Tibial nerve (tissue), 4 donors: ENCODE results near the gene YWHAG. TPM values are rescaled to one million over a fixed set of nuclear protein-coding genes. Genes with fewer than 3 reads are reported as not detected.
"Not testable (repeated sequence)": the region's sequence is repeated elsewhere in the genome, so short reads cannot be mapped to it uniquely, and the experiment has no call there.

ENCODE experiments used
- DNase-seq, 2 donors: peaks; one replicate each; pipeline ENCODE4 v3.0.0-alpha.2; 2019; ENCODE audit warnings: low spot score in 2 of 2
- H3K27ac ChIP-seq, 4 donors: fragments of 200-600 bp; sonication (generic) in 3 of 4; one replicate each; pipeline ENCODE4 v1.5.1; 2017 to 2019; ENCODE audit warnings: mild to moderate bottlenecking in 1 of 4
- H3K27me3 ChIP-seq, 2 donors: fragments of 200-600 bp; sonication (generic) in 1 of 2; one replicate each; pipeline versions ENCODE4 v1.5.1 to v1.6.0; 2017 to 2019
- H3K36me3 ChIP-seq, 3 donors: fragments of 200-600 bp; sonication (generic); one replicate each; pipeline ENCODE4 v1.5.1; 2018 to 2019
- H3K4me1 ChIP-seq, 4 donors: fragments of 200-600 bp; sonication (generic) in 3 of 4; one replicate each; pipeline ENCODE4 v1.5.1; 2017 to 2019
- H3K4me3 ChIP-seq, 4 donors: fragments of 200-600 bp; sonication (generic) in 3 of 4; one replicate each; pipeline ENCODE4 v1.5.1; 2017 to 2019; ENCODE audit warnings: mild to moderate bottlenecking in 1 of 4, moderate library complexity in 1 of 4
- H3K9me3 ChIP-seq, 4 donors: fragments of 200-600 bp; sonication (generic) in 3 of 4; one replicate each; pipeline ENCODE4 v1.5.1; 2017 to 2019
- EP300 ChIP-seq, 2 donors: sonication (generic); formaldehyde crosslinking; IDR thresholded peaks; one replicate each; pipeline ENCODE4 v1.6.1; 2017; ENCODE audit warnings: antibody characterized with exemption in 2 of 2, mild to moderate bottlenecking in 1 of 2
- POLR2A ChIP-seq, 2 donors: fragments of 450-650 bp; IDR thresholded peaks; one replicate each; pipeline ENCODE4 v1.6.1; 2017; ENCODE audit warnings: antibody characterized with exemption in 2 of 2, mild to moderate bottlenecking in 2 of 2, moderate library complexity in 2 of 2
- WGBS, 2 donors: methylation state at CpG; one replicate each; pipeline ENCODE4 v1.1.5; 2018; 5-methylcytosine and 5-hydroxymethylcytosine counted together
- total RNA-seq, 4 donors: library from RNA; depleted of rRNA; stranded (reverse); fragments of >200 nt; gene quantifications; one replicate each; pipeline ENCODE4 v1.1.0, GENCODE V29; 2016
- TF ChIP-seq, protein P1 (sequence below), 5 experiments: fragments of 200-600 bp in 3 of 5; fragments of 450-650 bp in 2 of 5; sonication (generic) in 3 of 5; IDR thresholded peaks; one replicate each; pipeline ENCODE4 v1.5.1; 2016 to 2019; ENCODE audit warnings: antibody characterized with exemption in 5 of 5, mild to moderate bottlenecking in 3 of 5, moderate library complexity in 2 of 5

YWHAG gene
- total RNA-seq, 4 donors from 2014 or later: 54.9 to 96.6 (median 81.7) TPM

GRCh38 chr7:76394957-76395356 is 36.2 kb upstream of the YWHAG start:
- Histone ChIP-seq H3K4me3 (no peak overlapping the region), H3K27me3 (no peaks in the 10 kb centered on the region), H3K27ac (no peak overlapping the region), H3K9me3 (no peaks in the 10 kb centered on the region), H3K4me1 (peaks cover 0 to 28% (median 13%) of the 10 kb centered on the region in 4 donors), H3K36me3 (no peaks in the 10 kb centered on the region)
- no peak for DNase-seq
- 85 to 89% methylated on average over 9 of the region's 9 CpGs for WGBS, 2 donors
- TF ChIP-seq EP300 (IDR thresholded peaks at IDR 0.05): no peak
- no peak for TF ChIP-seq POLR2A (IDR thresholded peaks at IDR 0.05)
- TF ChIP-seq, protein P1, sequence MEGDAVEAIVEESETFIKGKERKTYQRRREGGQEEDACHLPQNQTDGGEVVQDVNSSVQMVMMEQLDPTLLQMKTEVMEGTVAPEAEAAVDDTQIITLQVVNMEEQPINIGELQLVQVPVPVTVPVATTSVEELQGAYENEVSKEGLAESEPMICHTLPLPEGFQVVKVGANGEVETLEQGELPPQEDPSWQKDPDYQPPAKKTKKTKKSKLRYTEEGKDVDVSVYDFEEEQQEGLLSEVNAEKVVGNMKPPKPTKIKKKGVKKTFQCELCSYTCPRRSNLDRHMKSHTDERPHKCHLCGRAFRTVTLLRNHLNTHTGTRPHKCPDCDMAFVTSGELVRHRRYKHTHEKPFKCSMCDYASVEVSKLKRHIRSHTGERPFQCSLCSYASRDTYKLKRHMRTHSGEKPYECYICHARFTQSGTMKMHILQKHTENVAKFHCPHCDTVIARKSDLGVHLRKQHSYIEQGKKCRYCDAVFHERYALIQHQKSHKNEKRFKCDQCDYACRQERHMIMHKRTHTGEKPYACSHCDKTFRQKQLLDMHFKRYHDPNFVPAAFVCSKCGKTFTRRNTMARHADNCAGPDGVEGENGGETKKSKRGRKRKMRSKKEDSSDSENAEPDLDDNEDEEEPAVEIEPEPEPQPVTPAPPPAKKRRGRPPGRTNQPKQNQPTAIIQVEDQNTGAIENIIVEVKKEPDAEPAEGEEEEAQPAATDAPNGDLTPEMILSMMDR (IDR thresholded peaks at IDR 0.05): no peak

DNA sequence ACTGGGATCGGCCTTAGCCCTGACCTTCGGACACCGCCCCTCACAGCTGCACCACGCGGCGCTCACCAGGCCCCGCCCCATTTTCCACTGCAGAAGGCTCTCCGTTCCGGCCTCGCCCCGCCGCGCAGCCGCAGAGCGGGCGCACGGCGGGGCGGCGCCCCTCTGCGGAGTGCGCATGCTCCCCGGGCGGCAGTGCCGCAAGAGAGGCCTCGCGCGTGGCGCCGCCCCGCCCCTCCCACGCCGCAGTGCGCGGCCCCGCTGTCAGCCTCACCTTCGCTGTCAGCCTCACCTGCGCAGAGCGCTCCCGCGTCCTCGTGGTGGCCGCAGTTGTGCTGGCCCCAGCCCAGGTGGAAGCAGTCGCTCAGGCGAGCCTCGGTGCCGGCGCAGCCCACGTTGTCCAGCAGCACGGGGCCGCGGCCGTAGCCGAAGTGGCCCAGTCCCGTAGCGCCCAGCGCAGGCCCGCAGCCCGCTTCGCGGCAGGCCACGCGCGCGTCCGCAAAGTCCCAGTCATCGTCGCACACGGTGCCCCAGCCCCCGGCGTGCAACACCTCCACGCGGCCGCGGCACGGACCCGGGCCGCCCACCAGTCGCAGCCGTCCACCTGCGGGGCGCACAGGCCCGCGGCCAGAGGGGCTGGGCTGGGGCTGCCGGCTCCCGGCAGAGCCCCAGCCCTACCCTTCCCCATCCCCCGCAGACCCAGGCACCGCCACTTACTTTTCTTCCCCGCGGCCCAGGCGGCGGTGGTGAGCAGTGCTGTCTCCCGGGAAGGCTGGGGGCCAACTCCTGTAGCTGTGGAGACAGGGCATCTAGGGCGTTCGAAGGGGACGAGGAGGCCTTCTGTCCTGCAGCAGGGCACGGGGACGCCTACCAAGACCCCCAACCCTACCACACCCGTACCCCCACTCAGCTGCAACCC is 34.6 kb upstream of the YWHAG start:
- TF ChIP-seq POLR2A (IDR thresholded peaks at IDR 0.05) (peak; percentile 94 to 96), EP300 (IDR thresholded peaks at IDR 0.05) (peak; percentile 42 to 94)
- TF ChIP-seq, protein P1 (IDR thresholded peaks at IDR 0.05): peak in 2 of 5 experiments; percentile 27 to 37
- Histone ChIP-seq H3K9me3 (no peaks in the 10 kb centered on the region), H3K27ac (peak overlapping the region; percentile 79 to 92 (median 89)), H3K4me3 (peak overlapping the region; percentile 53 to 72 (median 64)), H3K4me1 (peaks cover 0 to 39% (median 13%) of the 10 kb centered on the region in 4 donors), H3K36me3 (no peaks in the 10 kb centered on the region), H3K27me3 (no peaks in the 10 kb centered on the region)
- 2 to 23% methylated on average over 14 to 73 of the region's 99 CpGs for WGBS, 2 donors
- DNase-seq: peak; percentile 83 to 91

GRCh38 chr7:76392531-76393115 is 33.8 kb upstream of the YWHAG start:
- TF ChIP-seq, protein P1 (IDR thresholded peaks at IDR 0.05): no peak
- no peak for TF ChIP-seq POLR2A (IDR thresholded peaks at IDR 0.05)
- TF ChIP-seq EP300 (IDR thresholded peaks at IDR 0.05): no peak
- 38 to 43% methylated on average over 11 to 12 of the region's 12 CpGs for WGBS, 2 donors
- Histone ChIP-seq H3K27me3 (no peaks in the 10 kb centered on the region), H3K4me1 (peaks cover 0 to 36% (median 12%) of the 10 kb centered on the region in 4 donors), H3K36me3 (no peaks in the 10 kb centered on the region), H3K4me3 (peak overlapping the region in 3 of 4 donors; percentile 61 to 72 (median 68)), H3K9me3 (no peaks in the 10 kb centered on the region), H3K27ac (peak overlapping the region; percentile 59 to 92 (median 81))
- DNase-seq: no peak

GRCh38 chr7:76390092-76390491 is 31.3 kb upstream of the YWHAG start:
- WGBS, 2 donors: 95 to 100% methylated on average over 4 to 6 of the region's 13 CpGs
- H3K4me3 ChIP-seq: no peak overlapping the region
- H3K36me3 ChIP-seq: no peaks in the 10 kb centered on the region
- peak overlapping the region in 1 of 4 donors; percentile 11 for H3K27ac ChIP-seq
- no peaks in the 10 kb centered on the region for H3K9me3 ChIP-seq
- H3K4me1 ChIP-seq: peaks cover 0 to 26% (median 8%) of the 10 kb centered on the region in 4 donors
- TF ChIP-seq, protein P1 (IDR thresholded peaks at IDR 0.05): no peak
- TF ChIP-seq EP300 (IDR thresholded peaks at IDR 0.05): no peak
- no peak for TF ChIP-seq POLR2A (IDR thresholded peaks at IDR 0.05)
- no peaks in the 10 kb centered on the region for H3K27me3 ChIP-seq
- no peak for DNase-seq

GRCh38 chr7:76387789-76388188 is 29.0 kb upstream of the YWHAG start:
- not testable (repeated sequence) for H3K9me3 ChIP-seq, H3K4me3 ChIP-seq, H3K36me3 ChIP-seq, H3K27me3 ChIP-seq, H3K27ac ChIP-seq, DNase-seq
- 90 to 94% methylated on average over 6 of the region's 6 CpGs for whole genome bisulfite sequencing, 2 donors
- H3K4me1 ChIP-seq: peaks cover 0 to 16% (median 5%) of the 10 kb centered on the region in 4 donors
